ENCODE data around the gene CPTP. TPM values are rescaled to one million over a fixed set of nuclear protein-coding genes. Genes with fewer than 3 reads are reported as not detected.
A peak's percentile ranks its signal among the peaks of the same experiment; 100 is the strongest.

Gene CPTP
- total and polyA plus RNA-seq, 2 of the 13 experiments (the other 11 are each of a cell fraction or from before 2014, with no cell fraction given): 5.5 to 9.3 TPM

GRCh38 chr1:1333551-1334241, 9.1 kb downstream of the CPTP start (continued):
- TF ChIP-seq ATF6 (CRISPR knock-in tag; conservative IDR thresholded peaks at IDR 0.05) (no peak), SMAD3 (CRISPR knock-in tag; IDR thresholded peaks at IDR 0.05) (no peak), THAP8 (CRISPR knock-in tag; IDR thresholded peaks at IDR 0.05; ENCODE audit: borderline replicate concordance) (no peak), MAFG (CRISPR knock-in tag; IDR thresholded peaks at IDR 0.05) (no peak), RBM22 (optimal IDR thresholded peaks at IDR 0.05; ENCODE audit: low read length) (peak; percentile 65), MTERF4 (CRISPR knock-in tag; IDR thresholded peaks at IDR 0.05) (no peak), MATR3 (CRISPR knock-in tag; IDR thresholded peaks at IDR 0.05) (no peak), ZNF260 (CRISPR knock-in tag; IDR thresholded peaks at IDR 0.05; ENCODE audit: borderline replicate concordance, low read depth) (no peak), CHD4 (IDR thresholded peaks at IDR 0.05; ENCODE audit: borderline replicate concordance, low read length) (no peak), TEAD3 (CRISPR knock-in tag; optimal IDR thresholded peaks at IDR 0.05; ENCODE audit: borderline replicate concordance) (no peak), CBFB (CRISPR knock-in tag; IDR thresholded peaks at IDR 0.05) (0 out of 2 replicates have a peak, but pooled peaks have one; percentile 15), ZNF17 (CRISPR knock-in tag; IDR thresholded peaks at IDR 0.05) (no peak), MIER3 (CRISPR knock-in tag; IDR thresholded peaks at IDR 0.05; ENCODE audit: borderline replicate concordance) (no peak), ZNF558 (CRISPR knock-in tag; IDR thresholded peaks at IDR 0.05; ENCODE audit: borderline replicate concordance) (no peak), ZMAT5 (CRISPR knock-in tag; IDR thresholded peaks at IDR 0.05; ENCODE audit: borderline replicate concordance, low read depth) (no peak), CCAR2 (optimal IDR thresholded peaks at IDR 0.05; ENCODE audit: low read depth, low read length) (no peak)
- TF ChIP-seq, protein P1, sequence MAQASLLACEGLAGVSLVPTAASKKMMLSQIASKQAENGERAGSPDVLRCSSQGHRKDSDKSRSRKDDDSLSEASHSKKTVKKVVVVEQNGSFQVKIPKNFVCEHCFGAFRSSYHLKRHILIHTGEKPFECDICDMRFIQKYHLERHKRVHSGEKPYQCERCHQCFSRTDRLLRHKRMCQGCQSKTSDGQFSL (CRISPR knock-in tag; IDR thresholded peaks at IDR 0.05): peak; percentile 62; the same call in 1 of the 2 replicates
- TF ChIP-seq, protein P2, sequence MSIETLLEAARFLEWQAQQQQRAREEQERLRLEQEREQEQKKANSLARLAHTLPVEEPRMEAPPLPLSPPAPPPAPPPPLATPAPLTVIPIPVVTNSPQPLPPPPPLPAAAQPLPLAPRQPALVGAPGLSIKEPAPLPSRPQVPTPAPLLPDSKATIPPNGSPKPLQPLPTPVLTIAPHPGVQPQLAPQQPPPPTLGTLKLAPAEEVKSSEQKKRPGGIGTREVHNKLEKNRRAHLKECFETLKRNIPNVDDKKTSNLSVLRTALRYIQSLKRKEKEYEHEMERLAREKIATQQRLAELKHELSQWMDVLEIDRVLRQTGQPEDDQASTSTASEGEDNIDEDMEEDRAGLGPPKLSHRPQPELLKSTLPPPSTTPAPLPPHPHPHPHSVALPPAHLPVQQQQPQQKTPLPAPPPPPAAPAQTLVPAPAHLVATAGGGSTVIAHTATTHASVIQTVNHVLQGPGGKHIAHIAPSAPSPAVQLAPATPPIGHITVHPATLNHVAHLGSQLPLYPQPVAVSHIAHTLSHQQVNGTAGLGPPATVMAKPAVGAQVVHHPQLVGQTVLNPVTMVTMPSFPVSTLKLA (IDR thresholded peaks at IDR 0.05): no peak
- TF ChIP-seq, protein P3, sequence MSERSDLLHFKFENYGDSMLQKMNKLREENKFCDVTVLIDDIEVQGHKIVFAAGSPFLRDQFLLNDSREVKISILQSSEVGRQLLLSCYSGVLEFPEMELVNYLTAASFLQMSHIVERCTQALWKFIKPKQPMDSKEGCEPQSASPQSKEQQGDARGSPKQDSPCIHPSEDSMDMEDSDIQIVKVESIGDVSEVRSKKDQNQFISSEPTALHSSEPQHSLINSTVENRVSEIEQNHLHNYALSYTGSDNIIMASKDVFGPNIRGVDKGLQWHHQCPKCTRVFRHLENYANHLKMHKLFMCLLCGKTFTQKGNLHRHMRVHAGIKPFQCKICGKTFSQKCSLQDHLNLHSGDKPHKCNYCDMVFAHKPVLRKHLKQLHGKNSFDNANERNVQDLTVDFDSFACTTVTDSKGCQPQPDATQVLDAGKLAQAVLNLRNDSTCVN (CRISPR knock-in tag; IDR thresholded peaks at IDR 0.05; ENCODE audit: borderline replicate concordance): no peak
